ENCODE data around the gene FOXP1. TPM values are rescaled to one million over a fixed set of nuclear protein-coding genes. Genes with fewer than 3 reads are reported as not detected.

Gene FOXP1
- total RNA-seq, 1 donor, result 195 TPM

DNA sequence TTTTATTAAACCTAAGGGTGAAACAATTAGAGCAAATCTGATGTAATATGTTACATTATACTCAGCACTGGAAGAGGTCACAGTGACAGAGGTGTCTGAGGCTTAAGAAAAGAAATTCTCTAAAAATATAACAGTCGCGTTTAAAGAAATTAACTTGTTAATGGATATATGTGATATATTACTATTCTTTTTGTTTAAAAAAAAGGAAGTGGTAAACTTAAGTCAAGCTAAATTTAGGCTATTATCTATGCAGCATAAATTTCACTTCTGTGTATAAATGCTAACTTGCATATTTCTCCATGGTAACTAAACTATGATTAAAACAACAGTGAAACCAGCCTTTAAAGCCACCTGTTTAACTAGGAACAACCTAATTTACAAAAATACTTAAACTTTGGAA is 191.3 kb downstream of the FOXP1 start:
- H2AFZ ChIP-seq (ENCODE audit: low read length), result no peak overlapping the region
- TF ChIP-seq, protein P1, sequence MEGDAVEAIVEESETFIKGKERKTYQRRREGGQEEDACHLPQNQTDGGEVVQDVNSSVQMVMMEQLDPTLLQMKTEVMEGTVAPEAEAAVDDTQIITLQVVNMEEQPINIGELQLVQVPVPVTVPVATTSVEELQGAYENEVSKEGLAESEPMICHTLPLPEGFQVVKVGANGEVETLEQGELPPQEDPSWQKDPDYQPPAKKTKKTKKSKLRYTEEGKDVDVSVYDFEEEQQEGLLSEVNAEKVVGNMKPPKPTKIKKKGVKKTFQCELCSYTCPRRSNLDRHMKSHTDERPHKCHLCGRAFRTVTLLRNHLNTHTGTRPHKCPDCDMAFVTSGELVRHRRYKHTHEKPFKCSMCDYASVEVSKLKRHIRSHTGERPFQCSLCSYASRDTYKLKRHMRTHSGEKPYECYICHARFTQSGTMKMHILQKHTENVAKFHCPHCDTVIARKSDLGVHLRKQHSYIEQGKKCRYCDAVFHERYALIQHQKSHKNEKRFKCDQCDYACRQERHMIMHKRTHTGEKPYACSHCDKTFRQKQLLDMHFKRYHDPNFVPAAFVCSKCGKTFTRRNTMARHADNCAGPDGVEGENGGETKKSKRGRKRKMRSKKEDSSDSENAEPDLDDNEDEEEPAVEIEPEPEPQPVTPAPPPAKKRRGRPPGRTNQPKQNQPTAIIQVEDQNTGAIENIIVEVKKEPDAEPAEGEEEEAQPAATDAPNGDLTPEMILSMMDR (IDR thresholded peaks at IDR 0.05; ENCODE audit: extremely low read depth, low read depth, low read length), result no peak
- H3K79me2 ChIP-seq (ENCODE audit: insufficient read depth, low read length), result peaks cover 58% of the 10 kb centered on the region
- H3K36me3 ChIP-seq (ENCODE audit: insufficient read depth, low read length), result no peaks in the 10 kb centered on the region
- H3K9me3 ChIP-seq (ENCODE audit: low read depth, low read length), result no peaks in the 10 kb centered on the region
- H3K27me3 ChIP-seq (ENCODE audit: insufficient read depth, low read length), result no peaks in the 10 kb centered on the region
- no peak overlapping the region for H3K27ac ChIP-seq (ENCODE audit: low read depth, low read length)
- H3K4me3 ChIP-seq (ENCODE audit: insufficient read depth, low read length), result no peak overlapping the region
- no peak overlapping the region for H3K4me2 ChIP-seq (ENCODE audit: insufficient read depth, low read length)
- H3K4me1 ChIP-seq (ENCODE audit: insufficient read depth, low read length), result peaks cover 37% of the 10 kb centered on the region
- H4K20me1 ChIP-seq (ENCODE audit: insufficient read depth, low read length), result peaks cover 9% of the 10 kb centered on the region
- no peak for DNase-seq (ENCODE audit: insufficient read length, low spot score, missing footprints)

DNA sequence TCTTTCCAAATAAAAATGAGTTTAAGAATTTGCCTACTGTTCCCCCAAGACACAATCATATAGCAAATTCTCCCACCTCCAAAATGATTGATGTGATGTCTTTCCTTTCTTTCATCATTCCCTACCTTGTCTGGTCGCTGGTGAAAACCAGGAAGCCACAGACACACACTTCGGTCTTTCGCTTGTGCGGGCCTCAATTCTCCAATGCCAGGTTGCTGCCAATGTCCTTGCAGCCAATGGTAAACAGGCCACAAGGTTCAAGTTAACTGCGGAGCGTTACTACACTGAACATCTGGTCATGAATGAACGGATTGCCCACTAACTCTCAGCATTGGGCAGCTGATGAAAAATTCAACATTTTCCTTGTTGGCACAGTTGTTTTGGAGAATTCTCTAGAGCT is 192.2 kb downstream of the FOXP1 start:
- H3K27ac ChIP-seq (ENCODE audit: low read depth, low read length), result no peak overlapping the region
- no peak overlapping the region for H2AFZ ChIP-seq (ENCODE audit: low read length)
- DNase-seq (ENCODE audit: insufficient read length, low spot score, missing footprints), result no peak
- H3K27me3 ChIP-seq (ENCODE audit: insufficient read depth, low read length), result no peaks in the 10 kb centered on the region
- TF ChIP-seq, protein P1 (IDR thresholded peaks at IDR 0.05; ENCODE audit: extremely low read depth, low read depth, low read length), result no peak
- H3K4me1 ChIP-seq (ENCODE audit: insufficient read depth, low read length), result peaks cover 34% of the 10 kb centered on the region
- H3K4me3 ChIP-seq (ENCODE audit: insufficient read depth, low read length), result no peak overlapping the region
- H3K79me2 ChIP-seq (ENCODE audit: insufficient read depth, low read length), result peaks cover 60% of the 10 kb centered on the region
- no peaks in the 10 kb centered on the region for H3K36me3 ChIP-seq (ENCODE audit: insufficient read depth, low read length)
- H4K20me1 ChIP-seq (ENCODE audit: insufficient read depth, low read length), result peaks cover 9% of the 10 kb centered on the region
- H3K4me2 ChIP-seq (ENCODE audit: insufficient read depth, low read length), result no peak overlapping the region
- no peaks in the 10 kb centered on the region for H3K9me3 ChIP-seq (ENCODE audit: low read depth, low read length)

DNA sequence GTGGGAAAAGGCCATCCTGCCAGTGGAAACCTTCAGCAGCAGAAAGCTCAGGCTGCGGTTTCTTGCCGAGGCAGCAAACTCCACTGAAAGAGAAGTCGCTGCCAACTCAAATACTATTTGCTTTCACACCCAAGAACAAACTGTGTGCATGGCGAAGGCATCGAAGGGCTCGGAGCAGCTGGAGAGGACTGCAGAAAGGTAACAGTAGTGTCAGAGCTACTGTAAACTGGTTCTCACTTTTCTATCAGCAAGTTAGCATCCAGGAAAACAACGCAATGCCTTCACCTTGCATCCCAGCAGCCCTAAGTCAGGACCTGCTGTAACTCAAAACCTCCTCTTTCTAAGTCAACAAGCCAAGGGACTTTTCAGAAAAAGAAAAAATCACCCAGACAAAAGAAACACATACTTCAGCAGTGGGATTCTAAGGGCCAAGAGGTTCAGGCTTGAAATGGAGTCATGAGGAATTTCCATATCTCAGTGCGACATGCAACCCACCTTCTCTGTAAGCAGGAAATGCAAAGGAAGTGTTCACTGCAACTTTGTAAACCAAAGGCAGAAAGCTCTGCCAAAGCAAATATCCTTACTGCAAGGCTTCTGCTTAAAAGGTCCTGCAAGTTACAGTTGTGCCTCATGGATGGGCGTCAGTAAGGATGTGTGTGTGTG is 193.5 kb downstream of the FOXP1 start:
- no peaks in the 10 kb centered on the region for H3K36me3 ChIP-seq (ENCODE audit: insufficient read depth, low read length)
- H3K27ac ChIP-seq (ENCODE audit: low read depth, low read length), result peak overlapping the region; percentile 53
- peaks cover 65% of the 10 kb centered on the region for H3K79me2 ChIP-seq (ENCODE audit: insufficient read depth, low read length)
- TF ChIP-seq, protein P1 (IDR thresholded peaks at IDR 0.05; ENCODE audit: extremely low read depth, low read depth, low read length), result no peak
- peak overlapping the region; percentile 0 for H2AFZ ChIP-seq (ENCODE audit: low read length)
- peaks cover 10% of the 10 kb centered on the region for H4K20me1 ChIP-seq (ENCODE audit: insufficient read depth, low read length)
- H3K4me3 ChIP-seq (ENCODE audit: insufficient read depth, low read length), result peak overlapping the region; percentile 18
- DNase-seq (ENCODE audit: insufficient read length, low spot score, missing footprints), result no peak
- no peaks in the 10 kb centered on the region for H3K9me3 ChIP-seq (ENCODE audit: low read depth, low read length)
- no peaks in the 10 kb centered on the region for H3K27me3 ChIP-seq (ENCODE audit: insufficient read depth, low read length)
- H3K4me2 ChIP-seq (ENCODE audit: insufficient read depth, low read length), result peak overlapping the region; percentile 73
- peaks cover 25% of the 10 kb centered on the region for H3K4me1 ChIP-seq (ENCODE audit: insufficient read depth, low read length)

DNA sequence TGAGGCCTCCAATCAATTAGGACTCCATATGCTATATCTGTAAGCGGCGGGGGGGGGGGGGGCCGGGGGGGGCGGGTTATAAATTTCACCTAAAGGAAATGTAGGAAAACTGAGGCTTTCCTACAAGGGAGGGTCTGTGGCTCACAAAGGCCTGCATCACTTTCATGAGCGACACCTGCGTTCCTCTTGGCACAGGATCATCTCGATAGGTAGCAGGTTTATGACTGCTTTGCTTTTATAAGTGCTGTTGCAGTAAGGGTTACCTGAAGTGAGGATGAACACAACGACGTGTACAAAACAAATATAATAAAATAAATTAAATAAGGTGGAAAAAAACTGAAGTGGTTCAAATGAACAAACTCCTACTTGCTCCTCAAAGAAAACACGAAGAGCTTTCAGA is 194.3 kb downstream of the FOXP1 start:
- Histone ChIP-seq H4K20me1 (ENCODE audit: insufficient read depth, low read length) (peaks cover 10% of the 10 kb centered on the region), H3K27ac (ENCODE audit: low read depth, low read length) (no peak overlapping the region), H3K9me3 (ENCODE audit: low read depth, low read length) (no peaks in the 10 kb centered on the region), H3K27me3 (ENCODE audit: insufficient read depth, low read length) (no peaks in the 10 kb centered on the region), H3K4me1 (ENCODE audit: insufficient read depth, low read length) (peaks cover 33% of the 10 kb centered on the region), H3K4me3 (ENCODE audit: insufficient read depth, low read length) (no peak overlapping the region), H3K36me3 (ENCODE audit: insufficient read depth, low read length) (no peaks in the 10 kb centered on the region), H3K4me2 (ENCODE audit: insufficient read depth, low read length) (peak overlapping the region; percentile 73), H3K79me2 (ENCODE audit: insufficient read depth, low read length) (peaks cover 65% of the 10 kb centered on the region), H2AFZ (ENCODE audit: low read length) (no peak overlapping the region)
- TF ChIP-seq, protein P1 (IDR thresholded peaks at IDR 0.05; ENCODE audit: extremely low read depth, low read depth, low read length), result no peak
- DNase-seq (ENCODE audit: insufficient read length, low spot score, missing footprints), result no peak
